ENCODE results near the gene DGKQ.

GRCh38 chr4:1017211-1017610 lies 43.8 kb upstream of the DGKQ start:
- TF ChIP-seq RFX5 (IDR thresholded peaks at IDR 0.05; ENCODE audit: low read depth, low read length) (no peak), CHCHD3 (CRISPR knock-in tag; IDR thresholded peaks at IDR 0.05) (no peak), GABPA (tag; conservative IDR thresholded peaks at IDR 0.05; ENCODE audit: low read depth) (no peak), KDM1A (IDR thresholded peaks at IDR 0.05) (no peak), SPI1 (IDR thresholded peaks at IDR 0.05; ENCODE audit: borderline replicate concordance, low read depth, low read length) (no peak), SIRT6 (IDR thresholded peaks at IDR 0.05; ENCODE audit: low read depth, low read length) (no peak), RCOR1 (IDR thresholded peaks at IDR 0.05; ENCODE audit: borderline replicate concordance in 1 of 2, low read depth in 2 of 2, low read length in 2 of 2) (no peak), POLR2AphosphoS5 (IDR thresholded peaks at IDR 0.05; ENCODE audit: control insufficient read depth, insufficient read depth, low read depth, low read length) (no peak), MYC (IDR thresholded peaks at IDR 0.05; ENCODE audit: low read depth, low read length) (no peak), MYC (CRISPR knock-in tag; IDR thresholded peaks at IDR 0.05; ENCODE audit: borderline replicate concordance, low read depth) (no peak), POLR2G (IDR thresholded peaks at IDR 0.05; ENCODE audit: low read depth, low read length) (no peak), RNF219 (CRISPR knock-in tag; IDR thresholded peaks at IDR 0.05) (no peak), SREBF2 (CRISPR knock-in tag; IDR thresholded peaks at IDR 0.05) (no peak), RAD51 (IDR thresholded peaks at IDR 0.05; ENCODE audit: borderline replicate concordance, low read depth) (no peak), ELK1 (CRISPR knock-in tag; IDR thresholded peaks at IDR 0.05) (no peak)
